SH-SY5Y (cell line): ENCODE results near the gene NBAS.

Experiments
- GATA2 ChIP-seq: IDR thresholded peaks from 2 replicates; pipeline ENCODE4 v1.6.1; 2011; ENCODE audit warnings: mild to moderate bottlenecking, low read depth, low read length
- GATA3 ChIP-seq: IDR thresholded peaks from 2 replicates; pipeline ENCODE4 v1.6.1; 2011; ENCODE audit warnings: low read depth, mild to moderate bottlenecking, low read length, moderate library complexity

- TF ChIP-seq GATA2: no peak
- TF ChIP-seq GATA3: no peak
Observed at GRCh38 chr2:15456352-15456751, 104.8 kb downstream of the NBAS start.
